GM19452 (cell line): ENCODE data around the gene MGAT4B.

Source experiments
- ATAC-seq: cut with Tn5 transposase; IDR thresholded peaks from one replicate; pipeline ENCODE4 v1.9.1; 2021; ENCODE audit not compliant: unreplicated experiment

MGAT4B gene

DNA sequence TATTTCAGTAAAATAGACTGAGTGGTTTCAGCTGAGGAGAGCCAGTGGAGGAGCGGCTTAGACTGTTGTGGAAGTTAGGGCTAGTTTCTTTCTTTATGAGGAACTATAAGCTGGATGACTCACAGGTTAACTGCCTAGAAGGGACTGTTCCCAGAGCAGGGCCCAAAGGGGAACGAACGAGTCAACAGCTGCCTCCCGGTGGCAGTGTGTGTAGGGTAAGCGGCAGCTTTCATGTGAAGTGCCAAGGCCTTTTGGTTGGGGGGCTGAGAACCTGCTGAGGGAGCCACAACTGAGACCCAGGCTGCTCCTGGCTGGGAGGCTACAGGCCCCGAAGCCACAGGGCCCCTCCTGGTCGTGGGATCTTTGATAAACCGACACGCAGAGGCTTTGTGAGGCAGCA is 21.0 kb upstream of the MGAT4B start:
- ATAC-seq = no peak

DNA sequence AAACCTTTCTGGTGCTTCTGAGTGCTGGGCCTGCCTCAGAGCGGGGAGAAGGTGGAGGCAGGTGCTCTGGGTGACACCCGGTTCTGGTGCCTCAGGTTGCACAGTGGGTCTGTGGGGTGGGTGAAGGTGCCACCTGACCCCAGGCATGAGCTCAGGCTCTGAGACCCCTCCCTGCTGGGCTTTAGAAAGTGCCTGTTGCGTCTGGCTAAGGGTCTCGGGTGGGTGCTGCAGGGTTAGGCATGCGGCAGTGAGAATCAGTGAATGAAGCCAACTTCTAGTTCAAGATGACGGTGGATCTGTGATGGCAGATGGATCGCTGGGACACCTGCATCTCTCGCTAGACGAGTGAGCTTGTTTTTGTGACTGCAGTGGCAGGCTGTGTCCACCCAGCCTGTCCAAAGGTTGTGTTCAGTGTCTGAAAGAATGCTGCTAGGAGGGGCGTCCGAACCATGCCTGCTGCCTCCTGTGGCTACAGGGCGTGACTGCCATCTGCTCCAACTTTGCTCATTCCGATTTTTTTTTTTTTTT is 19.1 kb upstream of the MGAT4B start:
- no peak for ATAC-seq

GRCh38 chr5:179824745-179825112 is 18.1 kb upstream of the MGAT4B start:
- ATAC-seq = no peak

DNA sequence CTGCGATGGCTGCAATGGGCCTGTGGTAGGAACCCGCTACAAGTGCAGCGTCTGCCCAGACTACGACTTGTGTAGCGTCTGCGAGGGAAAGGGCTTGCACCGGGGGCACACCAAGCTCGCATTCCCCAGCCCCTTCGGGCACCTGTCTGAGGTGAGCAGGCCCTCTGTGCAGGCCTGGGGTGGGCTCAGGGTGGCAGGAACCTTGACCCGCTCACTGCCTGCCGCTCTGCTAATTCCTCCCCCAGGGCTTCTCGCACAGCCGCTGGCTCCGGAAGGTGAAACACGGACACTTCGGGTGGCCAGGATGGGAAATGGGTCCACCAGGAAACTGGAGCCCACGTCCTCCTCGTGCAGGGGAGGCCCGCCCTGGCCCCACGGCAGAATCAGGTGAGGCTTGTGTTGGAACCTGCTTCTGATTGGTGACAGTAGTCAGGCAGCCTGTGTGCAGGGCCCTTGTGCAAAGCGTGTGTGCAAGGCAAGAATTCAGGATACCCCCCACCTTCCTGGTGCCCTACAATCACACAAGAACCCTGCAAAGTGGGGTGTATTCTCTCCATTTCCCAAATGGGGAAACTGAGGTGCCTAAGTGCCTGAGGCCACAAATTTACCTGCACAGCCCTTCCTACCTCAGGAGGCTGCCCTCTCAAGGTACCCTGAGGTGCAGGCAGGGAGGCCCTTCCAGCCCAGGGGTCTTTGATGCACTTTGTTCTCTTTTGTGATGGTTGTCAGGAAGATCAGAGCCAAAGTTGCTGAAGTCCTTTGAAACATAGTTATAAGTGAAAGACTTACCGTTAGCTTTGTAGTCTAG is 17.5 kb upstream of the MGAT4B start:
- ATAC-seq = no peak

- ATAC-seq = no peak
These were observed 15.9 kb upstream of the MGAT4B start for GRCh38 chr5:179822444-179822990.

DNA sequence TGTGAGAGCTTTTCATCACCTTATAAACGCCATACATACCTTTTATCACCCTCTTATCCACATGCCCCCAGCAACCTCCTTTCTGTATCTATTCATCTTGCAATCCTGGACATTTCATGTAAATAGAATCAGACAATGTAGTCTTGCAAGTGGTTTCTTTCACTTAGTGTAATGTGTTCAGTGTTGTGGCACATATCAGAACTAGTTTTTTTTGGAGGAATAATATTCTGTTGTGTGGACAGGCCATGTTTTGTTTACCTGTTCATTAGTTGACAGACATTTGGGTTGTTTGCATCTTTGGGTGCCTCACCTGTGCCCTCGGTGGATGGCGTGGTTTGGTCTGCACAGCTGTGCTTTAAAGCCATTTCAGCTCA is 15.4 kb upstream of the MGAT4B start:
- no peak for ATAC-seq

GRCh38 chr5:179821298-179822058 is 14.8 kb upstream of the MGAT4B start:
- peak; percentile 38 for ATAC-seq

- ATAC-seq = peak; percentile 41
These were observed 14.0 kb upstream of the MGAT4B start, which contains the start of gene SQSTM1 for GRCh38 chr5:179820483-179821297. SQSTM1 (plus strand) TSS chr5:179820905; CDS start chr5:179820937, 32 bp downstream.

GRCh38 chr5:179820127-179820482 is 13.4 kb upstream of the MGAT4B start:
- no peak for ATAC-seq

DNA sequence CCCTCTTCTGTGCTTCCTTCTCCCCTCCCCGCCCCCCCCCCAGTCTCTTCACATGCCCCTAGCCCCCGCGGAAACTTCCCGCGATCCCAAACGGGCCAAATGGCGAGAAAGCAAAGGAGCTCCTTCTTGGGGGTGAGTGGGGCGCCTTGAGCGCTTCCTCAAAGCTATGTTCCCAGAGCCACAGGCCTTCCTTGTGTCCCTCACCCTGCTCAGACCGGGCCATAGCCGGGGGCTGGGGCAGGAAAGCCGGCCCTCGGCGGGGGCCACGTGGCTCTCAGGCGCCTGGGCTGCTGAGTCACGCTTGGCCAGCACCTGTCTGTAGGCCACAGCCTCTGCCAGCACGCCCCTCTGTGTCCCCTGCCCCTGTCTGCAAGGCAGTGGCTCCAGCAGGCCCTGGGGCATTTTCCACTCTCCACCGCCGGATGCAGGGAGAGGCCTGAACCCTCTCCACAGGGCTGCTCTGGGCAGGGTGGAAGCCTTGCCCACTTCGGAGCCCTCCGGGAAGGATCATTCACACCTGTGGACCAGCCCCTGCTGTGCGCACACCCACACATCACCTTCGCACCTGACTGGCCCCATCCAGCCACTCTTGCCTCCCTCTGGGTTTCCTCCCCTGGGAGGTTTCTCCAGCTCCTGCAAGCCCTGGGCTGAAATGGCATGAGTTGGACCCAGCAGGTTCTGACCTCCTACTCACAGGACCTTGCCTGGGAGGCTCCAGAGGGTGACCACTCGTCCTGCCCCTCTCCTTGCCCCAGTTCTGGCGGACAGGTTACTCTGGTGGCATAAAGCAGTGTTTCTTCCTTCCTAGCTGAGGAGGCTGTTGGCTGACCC is 12.8 kb upstream of the MGAT4B start:
- peak; percentile 18 for ATAC-seq

- ATAC-seq = peak; percentile 58
These were observed 12.2 kb upstream of the MGAT4B start for GRCh38 chr5:179818746-179819295.

GRCh38 chr5:179817890-179818745 is 11.5 kb upstream of the MGAT4B start:
- ATAC-seq = no peak

DNA sequence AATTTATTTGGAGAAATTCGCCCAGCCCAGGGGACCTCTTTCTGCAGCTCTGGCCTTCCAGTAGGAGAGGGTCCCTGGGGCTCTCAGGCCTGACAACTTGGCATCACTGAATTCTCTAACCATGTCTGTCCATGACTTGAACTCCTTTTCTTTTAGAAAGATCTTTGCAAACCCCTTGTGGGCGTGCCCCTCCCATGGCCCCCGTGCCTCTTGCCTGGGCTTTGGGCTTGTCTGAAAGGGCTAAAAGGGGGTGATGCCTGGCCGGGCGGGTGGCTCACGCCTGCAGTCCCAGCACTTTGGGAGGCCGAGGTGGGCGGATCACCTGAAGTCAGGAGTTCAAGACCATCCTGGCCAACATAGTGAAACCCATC is 10.8 kb upstream of the MGAT4B start:
- no peak for ATAC-seq

DNA sequence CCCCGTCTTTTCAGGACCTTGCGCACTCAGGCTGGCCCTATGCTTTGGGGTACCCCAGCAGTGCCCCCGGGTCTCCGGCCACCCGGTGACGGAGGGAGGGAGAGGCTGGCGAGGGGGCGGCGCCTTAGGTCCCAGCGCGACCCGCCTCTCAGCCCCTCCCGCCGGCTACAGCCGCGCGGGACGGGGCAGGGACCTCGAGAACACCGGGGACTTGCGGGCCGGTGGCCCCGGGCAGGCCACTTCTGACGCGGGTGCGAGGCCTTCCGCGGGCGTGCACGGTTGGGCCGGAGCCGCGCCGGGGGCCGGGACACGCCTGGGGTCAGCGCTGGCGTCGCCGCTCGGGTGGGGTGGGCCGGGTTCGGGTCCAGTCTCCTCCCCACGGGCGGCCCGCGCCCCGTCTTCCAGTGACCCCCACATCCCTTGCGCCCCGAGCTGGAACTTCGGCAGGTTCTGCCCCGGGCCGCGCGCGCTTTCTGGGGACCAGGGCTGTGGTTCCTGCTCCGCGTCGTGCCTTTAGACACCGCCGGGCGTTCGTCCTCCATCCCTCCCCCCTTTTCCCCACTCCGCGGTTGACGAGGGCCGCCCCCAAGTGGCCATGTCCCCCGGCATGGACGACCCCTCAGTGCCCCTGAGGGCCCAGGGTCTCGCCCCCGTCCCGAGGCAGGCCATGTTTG is 10.3 kb upstream of the MGAT4B start:
- ATAC-seq = no peak

DNA sequence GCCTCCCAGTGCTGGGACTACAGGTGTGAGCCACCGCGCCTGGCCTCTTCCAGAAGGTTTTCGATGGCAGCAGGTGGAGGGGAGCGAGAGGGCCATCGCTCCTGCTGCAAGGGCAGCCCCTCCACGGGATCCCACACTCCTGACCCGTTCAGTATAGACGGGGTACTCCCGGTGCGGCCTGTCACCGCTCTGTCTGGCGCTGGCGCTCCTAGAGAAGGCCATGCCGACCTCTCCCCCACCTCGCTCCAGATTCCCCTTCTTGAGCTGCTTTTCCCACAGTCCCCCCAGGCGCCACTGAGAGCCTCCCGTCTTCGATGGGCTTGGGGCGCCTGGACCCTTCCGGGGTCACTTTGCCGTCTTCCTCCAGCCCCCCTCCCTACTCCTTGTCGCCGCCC is 9.7 kb upstream of the MGAT4B start:
- no peak for ATAC-seq

- ATAC-seq = no peak
These were observed 9.0 kb upstream of the MGAT4B start for GRCh38 chr5:179815491-179816249.

DNA sequence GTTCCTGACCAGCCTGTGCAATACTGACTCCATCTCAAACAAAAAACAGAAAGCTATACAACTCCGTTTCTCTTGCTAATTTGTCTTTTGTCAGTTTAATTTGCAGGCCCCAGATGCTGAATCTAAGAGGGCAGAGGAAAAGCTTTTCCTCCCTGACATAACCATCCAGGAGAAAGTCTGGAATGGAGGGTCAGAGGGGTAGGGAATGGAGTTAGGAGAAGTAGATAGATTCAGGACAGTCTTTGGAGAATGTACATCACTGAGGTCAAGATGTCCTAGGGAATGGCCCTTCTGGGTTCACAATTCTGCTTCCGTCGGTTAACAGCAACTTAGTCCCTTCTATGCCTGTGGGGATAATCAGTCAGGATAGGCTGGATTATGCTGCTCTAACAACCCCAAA is 7.4 kb upstream of the MGAT4B start:
- ATAC-seq = no peak
